ENCODE results near the gene LTBP1.

DNA sequence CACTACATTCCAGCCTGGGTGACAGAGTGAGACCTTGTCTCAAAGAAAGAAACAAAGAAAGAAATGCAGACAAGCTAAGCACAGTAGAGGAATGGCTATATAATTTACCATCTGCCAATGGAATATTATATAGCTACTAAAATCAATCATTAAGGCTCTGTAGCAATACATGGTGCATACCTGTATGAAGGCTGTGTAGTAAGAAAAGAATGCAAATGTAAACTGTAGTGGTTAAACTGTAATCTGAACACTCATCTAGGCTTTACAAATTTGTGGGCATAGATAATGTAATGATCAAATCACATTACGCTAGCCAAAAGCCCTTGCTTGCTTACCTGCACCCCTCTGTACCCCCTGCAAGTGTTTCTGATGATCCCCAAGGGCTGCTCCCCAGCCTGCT lies 230.9 kb downstream of the LTBP1 start:
- TF ChIP-seq CTCF (IDR thresholded peaks at IDR 0.05) = no peak
- no peak for TF ChIP-seq POLR2A (IDR thresholded peaks at IDR 0.05)
- no peak for TF ChIP-seq POLR2AphosphoS5 (IDR thresholded peaks at IDR 0.05)
